Keratinocyte (primary cell): ENCODE results near the gene SDC3.

Experiments
- CTCF ChIP-seq, 3 experiments: IDR thresholded peaks in 1 of 3; conservative IDR thresholded peaks in 1 of 3; optimal IDR thresholded peaks in 1 of 3; 2 replicates in 2 of 3; 3 replicates in 1 of 3; pipeline versions ENCODE3 to v1.5.1; 2011; ENCODE audit warnings: low read length in 3 of 3, mild to moderate bottlenecking in 3 of 3, moderate library complexity in 2 of 3, control low read depth in 1 of 3, inconsistent platforms in 1 of 3; ENCODE audit not compliant: insufficient read depth in 2 of 3; ENCODE audit errors: extremely low read depth in 1 of 3
- EZH2 ChIP-seq: IDR thresholded peaks from one replicate; pipeline ENCODE4 v1.6.1; 2012; ENCODE audit warnings: inconsistent platforms, mild to moderate bottlenecking, low read length, moderate library complexity

- no peak for TF ChIP-seq CTCF (optimal IDR thresholded peaks at IDR 0.05 in 1 of 3, IDR thresholded peaks at IDR 0.05 in 1 of 3, conservative IDR thresholded peaks at IDR 0.05 in 1 of 3; ENCODE audit: extremely low read depth in 1 of 3, insufficient read depth in 2 of 3, low read length in 3 of 3)
- no peak for TF ChIP-seq EZH2
Observed at GRCh38 chr1:30901798-30902581, 6.6 kb downstream of the SDC3 start.
